ENCODE measurements around the gene CEACAM1. TPM values are rescaled to one million over a fixed set of nuclear protein-coding genes. Genes with fewer than 3 reads are reported as not detected.

Gene CEACAM1
- total RNA-seq, 1 experiment from 2014 or later = 1.5 TPM

- Histone ChIP-seq H2BK15ac (ENCODE audit: low read depth, low read length) (no peak overlapping the region), H3K4me1 (ENCODE audit: insufficient read depth, low read length) (no peaks in the 10 kb centered on the region), H3K79me1 (ENCODE audit: insufficient read depth, low read depth, low read length, poor library complexity, severe bottlenecking) (no peaks in the 10 kb centered on the region), H4K8ac (replicated peaks; ENCODE audit: insufficient read length, low read depth, low read length) (no peak overlapping the region), H3K23me2 (ENCODE audit: insufficient read length, low read depth, low read length, poor library complexity, severe bottlenecking) (no peaks in the 10 kb centered on the region), H2AK5ac (ENCODE audit: insufficient read length, low read length) (no peak overlapping the region), H3K23ac (ENCODE audit: insufficient read length, low read depth, low read length) (no peak overlapping the region), H3T11ph (ENCODE audit: low read length) (no peak overlapping the region), H3K4me2 (ENCODE audit: insufficient read depth, insufficient read length, low read length) (no peak overlapping the region), H3K27me3 (ENCODE audit: insufficient read depth, low read length) (no peaks in the 10 kb centered on the region), H4K5ac (ENCODE audit: insufficient read length, low read depth, low read length) (no peak overlapping the region), H2AFZ (ENCODE audit: low read length) (no peak overlapping the region), H4K91ac (ENCODE audit: insufficient read length, low read depth, low read length) (no peak overlapping the region), H2BK12ac (ENCODE audit: insufficient read length, low read depth, low read length) (no peak overlapping the region), H3K4ac (ENCODE audit: low read depth, low read length) (no peak overlapping the region), H2BK5ac (ENCODE audit: insufficient read length, low read length) (no peak overlapping the region), H3K27ac (ENCODE audit: insufficient read length, low read depth, low read length) (no peak overlapping the region), H3K14ac (ENCODE audit: insufficient read depth, low read length) (no peak overlapping the region), H3K56ac (ENCODE audit: insufficient read length, low read depth, low read length) (no peak overlapping the region), H3K9ac (ENCODE audit: extremely low read depth, insufficient read length, low read length) (no peak overlapping the region), H3K79me2 (ENCODE audit: insufficient read depth, low read length) (no peaks in the 10 kb centered on the region), H4K20me1 (ENCODE audit: control insufficient read depth, insufficient read depth, insufficient read length) (no peaks in the 10 kb centered on the region), H2BK20ac (ENCODE audit: low read depth, low read length, poor library complexity, severe bottlenecking) (no peak overlapping the region), H2BK120ac (ENCODE audit: low read depth, low read length, poor library complexity, severe bottlenecking) (no peak overlapping the region), H3K9me3 (ENCODE audit: control insufficient read depth, low read depth, low read length) (no peaks in the 10 kb centered on the region), H3K18ac (ENCODE audit: insufficient read length, low read depth, low read length) (no peak overlapping the region)
- DNase-seq = no peak
- Mint-ChIP-seq H3K4me1 (peaks cover 0 to 10% of the 10 kb centered on the region in 2 experiments; a peak in 2 of 4 replicates), H3K9me3 (peaks cover 0 to 28% of the 10 kb centered on the region in 2 experiments; a peak in 3 of 5 replicates), H3K27ac (no peak overlapping the region), H3K27me3 (ENCODE audit: low read depth) (peaks cover 26% of the 10 kb centered on the region), H3K4me3 (no peak overlapping the region), H3K36me3 (ENCODE audit: insufficient read depth in 1 of 3, low read depth in 3 of 3) (no peaks in the 10 kb centered on the region)
- no peak for TF ChIP-seq CTCF (conservative IDR thresholded peaks at IDR 0.05)
- no CpG with 5 or more reads among the region's 2 CpGs for WGBS (ENCODE audit: extremely low coverage, insufficient read length, low lambda C conversion rate)
Measured at GRCh38 chr19:42571116-42571515, 42.8 kb upstream of the CEACAM1 start.
